Measurements from ENCODE around the gene OOSP2.

GRCh38 chr11:60084631-60085273, 44.5 kb downstream of the OOSP2 start:
- TF ChIP-seq CTCF (IDR thresholded peaks at IDR 0.05; ENCODE audit: low read length) (no peak), EZH2 (IDR thresholded peaks at IDR 0.05; ENCODE audit: borderline replicate concordance, low read length) (no peak)

Data from OCI-LY1 (cell line).